ENCODE results near the gene ANKRD10.
"Not testable (repeated sequence)": the region's sequence is repeated elsewhere in the genome, so short reads cannot be mapped to it uniquely, and the experiment has no call there.

Gene ANKRD10

DNA sequence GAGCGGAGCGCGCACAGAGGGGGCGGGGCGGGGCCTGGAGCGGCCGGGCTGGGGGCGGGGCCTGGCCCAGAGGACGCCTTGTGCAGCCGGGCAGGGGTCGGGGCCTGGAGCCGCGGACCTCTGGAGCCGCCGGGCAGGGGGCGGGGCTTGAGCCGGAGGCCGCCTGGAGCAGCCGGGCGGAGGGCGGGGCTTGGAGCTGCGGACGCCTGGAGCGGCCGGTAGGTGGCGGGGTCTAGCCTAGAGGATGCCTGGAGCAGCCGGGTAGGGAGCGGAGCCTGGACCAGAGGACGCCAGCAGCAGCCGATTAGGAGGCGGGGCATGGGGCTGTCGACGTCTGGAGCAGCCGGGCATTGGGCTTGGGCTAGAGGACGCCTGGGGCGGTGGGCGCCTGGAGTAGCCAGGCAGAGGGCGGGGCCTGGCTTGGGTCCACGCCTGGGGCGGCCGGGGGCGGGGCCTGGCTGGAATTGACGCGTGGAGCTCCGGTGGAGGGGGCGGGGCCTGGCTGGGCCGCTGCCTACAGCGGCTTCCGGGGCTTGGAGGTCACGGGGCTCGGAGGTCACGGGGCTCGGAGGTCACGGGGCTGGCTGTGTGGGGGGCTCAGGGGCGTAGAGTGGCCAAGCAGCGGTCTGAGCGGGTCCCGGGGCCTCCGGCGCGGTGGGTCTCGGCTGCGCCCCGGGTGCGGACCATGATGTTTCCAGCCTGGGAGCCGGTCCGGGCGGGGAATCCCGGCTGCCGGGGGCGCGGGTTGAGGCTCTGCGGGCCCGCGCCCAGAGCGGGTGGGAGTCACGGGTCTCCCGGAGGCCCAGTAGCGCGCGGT is at the start of gene ANKRD10:
TSS of gene ANKRD10 (minus strand) at position 13 of the 817 bp plus-strand sequence. CDS start 135 bp downstream, outside the sequence.
- DNase-seq, result peak; percentile 100

DNA sequence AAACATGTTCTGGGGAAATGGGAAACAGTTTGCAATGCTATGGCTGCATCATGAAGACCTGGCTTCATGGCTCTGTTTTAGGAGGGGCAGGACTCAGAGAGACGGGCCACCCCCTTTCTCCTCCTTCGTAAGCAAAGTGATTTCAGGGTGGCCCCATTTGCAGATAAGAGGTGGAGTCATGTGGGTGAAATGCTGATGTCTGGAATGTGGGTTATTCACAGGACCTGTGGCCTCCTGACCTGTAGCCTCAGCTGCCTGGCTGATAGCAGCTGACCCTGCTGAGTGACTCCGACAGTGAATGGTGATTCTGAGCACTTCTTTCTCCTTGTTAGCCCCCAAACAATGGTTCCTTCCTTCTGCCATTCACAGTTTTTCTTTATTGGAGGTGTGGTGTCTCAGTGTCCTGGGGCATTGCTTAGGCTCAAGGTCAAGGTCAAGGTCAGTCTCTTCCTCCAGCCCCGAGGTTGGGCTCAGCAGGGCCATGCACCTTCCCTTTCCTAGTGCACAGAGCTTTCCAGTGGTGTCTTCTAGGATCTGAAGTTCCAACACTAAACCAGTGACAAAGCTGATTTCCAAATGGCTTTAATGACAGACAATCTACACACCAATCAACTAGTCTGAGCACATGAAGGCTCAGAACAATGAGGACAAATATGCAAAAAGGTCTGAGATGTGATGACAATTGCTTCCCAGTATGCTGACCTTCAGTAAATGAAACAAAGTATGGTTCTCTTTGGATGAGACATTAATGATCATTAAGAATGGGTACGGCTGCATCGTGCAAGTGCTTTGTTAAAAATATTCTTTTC is 49.6 kb upstream of the ANKRD10 start:
- DNase-seq, result no peak

DNA sequence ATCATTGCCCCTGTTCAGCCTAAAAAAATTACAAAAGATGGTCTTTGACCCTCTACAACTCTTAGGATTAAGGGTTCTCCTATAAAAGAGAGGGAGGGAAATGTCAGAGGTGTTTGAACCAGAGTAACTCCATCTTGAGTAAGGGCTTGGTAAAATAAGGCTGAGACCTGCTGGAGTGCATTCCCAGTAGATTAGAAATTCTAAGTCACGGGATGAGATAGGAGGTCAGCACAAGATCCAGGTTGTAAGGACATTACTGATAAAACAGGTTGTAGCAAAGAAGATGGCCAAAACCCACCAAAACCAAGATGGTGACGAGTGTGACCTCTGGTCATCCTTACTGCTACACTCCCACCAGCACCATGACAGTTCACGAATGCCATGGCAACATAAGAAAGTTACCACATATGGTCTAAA is 48.7 kb upstream of the ANKRD10 start:
- DNase-seq, result no peak

DNA sequence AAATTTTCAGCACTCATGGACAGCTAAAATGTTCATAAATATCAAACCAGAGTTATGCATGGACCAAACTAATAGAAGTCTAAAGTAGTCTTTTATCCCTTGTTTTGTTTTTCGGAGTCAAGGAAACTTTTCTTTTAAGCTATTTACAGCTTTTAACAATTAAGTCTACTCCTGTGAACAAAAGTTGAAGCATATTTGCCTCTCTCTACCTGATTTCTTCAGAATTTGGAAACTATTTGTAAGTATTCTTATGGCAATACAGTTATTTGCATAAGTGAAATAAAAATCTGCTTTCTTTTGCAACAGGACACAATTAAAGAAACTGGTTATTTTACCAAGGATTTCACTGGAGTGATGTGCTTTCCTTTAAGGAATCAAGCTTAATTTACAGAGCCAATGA is 47.1 kb upstream of the ANKRD10 start:
- no peak for DNase-seq

DNA sequence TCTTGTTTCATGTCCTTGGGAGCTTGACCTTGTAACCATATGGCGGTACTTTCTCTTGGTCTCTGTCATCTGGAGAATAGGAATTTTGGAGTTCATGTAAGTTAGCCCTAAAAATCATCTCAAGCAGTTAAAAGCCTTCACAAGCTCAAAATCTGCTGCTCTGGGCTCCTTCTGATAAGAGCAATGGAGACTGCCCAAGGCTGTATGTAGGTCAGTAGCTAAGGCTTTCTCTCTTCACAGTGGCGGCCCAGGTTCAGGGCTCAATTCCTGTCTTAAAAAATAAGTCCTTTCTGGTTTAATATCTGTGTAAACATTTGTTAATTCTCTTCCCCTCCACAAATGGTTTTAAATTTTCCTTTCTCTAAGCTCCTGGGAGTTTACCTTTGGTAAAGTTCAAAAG is 45.3 kb upstream of the ANKRD10 start:
- DNase-seq, result no peak

DNA sequence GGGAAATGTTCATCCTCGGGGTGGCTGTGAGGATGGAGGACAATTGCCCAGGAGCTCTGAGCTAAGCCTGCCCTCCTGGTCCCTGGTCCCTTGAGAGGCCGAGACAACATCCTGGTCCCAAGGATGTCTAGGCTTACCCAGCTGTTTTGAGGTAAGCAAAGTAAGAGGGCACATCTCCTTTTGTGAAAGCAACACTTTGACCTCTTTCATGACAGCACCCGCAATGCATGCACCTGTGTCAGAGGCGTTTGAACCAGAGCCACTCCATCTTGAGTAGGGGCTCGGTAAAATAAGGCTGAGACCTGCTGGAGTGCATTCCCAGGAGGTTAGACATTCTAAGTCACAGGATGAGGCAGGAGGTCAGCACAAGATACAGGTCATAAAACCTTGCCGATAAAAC is 43.1 kb upstream of the ANKRD10 start:
- no peak for DNase-seq

DNA sequence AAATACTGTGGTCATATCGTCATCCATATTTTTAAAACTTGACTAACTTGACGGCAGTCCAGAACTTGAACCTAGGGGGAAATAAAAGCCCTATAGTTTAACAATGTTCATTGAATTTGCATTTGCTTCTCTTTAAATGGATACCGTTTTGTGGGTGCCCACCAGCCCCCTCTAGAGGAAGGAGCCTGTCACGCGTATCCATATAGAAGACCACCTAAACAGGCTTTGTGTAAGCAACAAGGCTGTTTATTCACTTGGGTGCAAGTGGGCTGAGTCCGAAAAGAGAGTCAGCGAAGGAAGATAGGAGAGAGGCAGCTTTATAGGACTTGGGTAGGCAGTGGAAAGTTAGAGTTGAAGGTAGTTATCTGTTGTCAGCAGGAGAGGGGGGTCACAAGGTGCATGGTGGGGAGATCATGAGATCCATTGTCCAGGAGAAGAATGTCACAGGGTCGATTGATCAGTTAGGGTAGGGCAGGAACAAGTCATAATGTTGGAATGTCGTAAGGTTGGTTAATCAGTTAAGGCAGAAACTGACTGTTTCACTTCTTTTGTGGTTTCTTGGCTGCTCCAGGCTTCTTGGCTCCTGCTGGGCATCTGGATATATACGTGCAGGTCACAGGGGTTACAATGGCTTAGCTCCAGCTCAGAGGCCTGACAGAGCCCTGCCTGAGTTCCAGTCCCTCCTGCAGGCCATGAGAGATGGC is 42.5 kb upstream of the ANKRD10 start:
- DNase-seq, result no peak

DNA sequence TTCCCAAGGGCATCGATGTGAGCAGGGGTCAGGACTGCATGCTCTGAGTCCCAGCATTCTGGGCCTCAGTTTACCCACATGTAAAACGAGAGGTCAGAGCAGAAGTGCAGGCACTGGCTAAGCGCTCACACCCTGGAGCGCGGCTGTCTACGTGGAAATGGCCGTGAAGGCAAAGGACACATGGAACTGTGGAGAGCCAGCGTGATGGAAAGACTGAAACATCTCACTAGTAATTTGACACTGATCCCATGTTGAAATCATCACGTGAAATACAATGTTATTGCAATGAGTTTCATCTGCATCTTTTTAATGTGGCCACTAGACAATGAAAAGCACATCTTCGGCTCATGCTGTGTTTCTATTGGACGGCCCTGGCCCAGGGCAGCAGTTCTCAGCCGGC is 41.3 kb upstream of the ANKRD10 start:
- not testable (repeated sequence) for DNase-seq

DNA sequence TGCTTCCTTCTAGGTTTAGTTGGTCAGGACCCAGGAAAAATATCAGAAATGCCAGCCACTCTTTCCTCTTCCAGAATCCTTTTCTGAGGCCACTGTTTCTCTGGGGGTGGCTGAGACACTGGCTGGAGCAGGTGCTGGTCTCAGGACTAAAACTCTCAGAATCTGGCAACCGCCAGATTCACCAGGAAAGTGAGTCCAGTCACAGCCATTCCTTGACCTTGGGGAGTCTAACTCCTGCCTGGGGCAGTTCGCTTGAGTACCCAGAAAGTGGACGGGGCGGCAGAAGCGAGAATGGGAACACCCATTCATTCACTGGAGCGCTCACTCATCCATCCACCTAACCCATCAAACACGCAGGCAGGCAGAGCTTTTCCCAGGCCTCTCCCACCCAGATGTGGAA is 40.7 kb upstream of the ANKRD10 start:
- not testable (repeated sequence) for DNase-seq

DNA sequence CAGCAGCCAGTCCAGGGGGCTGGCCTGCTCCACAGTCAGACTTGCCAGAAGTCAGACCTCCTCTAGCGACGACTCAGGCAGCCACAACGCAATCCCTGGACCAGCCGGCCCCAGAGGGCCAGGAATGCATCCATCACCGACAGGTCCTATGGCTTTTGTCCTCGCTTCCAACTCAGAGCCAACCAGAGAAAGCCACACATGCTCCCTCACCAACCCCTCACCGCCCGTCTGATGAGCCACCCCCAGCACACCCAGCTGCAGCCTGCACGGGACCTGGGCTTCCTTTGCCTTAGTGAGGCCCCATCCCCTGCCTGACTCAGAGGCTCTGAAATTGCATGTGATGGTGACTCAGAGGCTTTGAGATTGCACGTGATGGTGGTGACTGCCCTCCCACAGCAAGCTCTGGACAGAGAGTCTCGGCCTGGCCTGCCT is 40.2 kb upstream of the ANKRD10 start:
- DNase-seq, result peak; percentile 71

DNA sequence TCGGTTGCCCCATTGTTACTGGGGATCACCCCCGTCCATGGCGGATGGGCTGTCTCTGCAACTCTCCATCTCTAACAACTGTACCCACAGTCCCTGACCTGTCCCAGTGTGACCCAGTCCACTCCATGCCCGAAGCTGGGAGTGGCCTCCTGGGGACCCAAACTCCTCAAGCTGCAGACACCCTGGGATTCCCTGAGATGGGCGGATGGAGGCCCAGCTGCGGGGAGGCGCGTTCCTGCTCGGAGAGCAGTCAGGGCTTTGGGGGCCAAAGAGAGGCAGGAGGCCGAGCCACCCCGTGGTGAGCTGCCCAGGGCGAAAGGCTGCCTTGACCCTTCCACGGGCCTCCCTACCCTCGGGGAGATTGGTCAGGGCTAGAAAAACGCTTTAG is 39.7 kb upstream of the ANKRD10 start:
- not testable (repeated sequence) for DNase-seq

DNA sequence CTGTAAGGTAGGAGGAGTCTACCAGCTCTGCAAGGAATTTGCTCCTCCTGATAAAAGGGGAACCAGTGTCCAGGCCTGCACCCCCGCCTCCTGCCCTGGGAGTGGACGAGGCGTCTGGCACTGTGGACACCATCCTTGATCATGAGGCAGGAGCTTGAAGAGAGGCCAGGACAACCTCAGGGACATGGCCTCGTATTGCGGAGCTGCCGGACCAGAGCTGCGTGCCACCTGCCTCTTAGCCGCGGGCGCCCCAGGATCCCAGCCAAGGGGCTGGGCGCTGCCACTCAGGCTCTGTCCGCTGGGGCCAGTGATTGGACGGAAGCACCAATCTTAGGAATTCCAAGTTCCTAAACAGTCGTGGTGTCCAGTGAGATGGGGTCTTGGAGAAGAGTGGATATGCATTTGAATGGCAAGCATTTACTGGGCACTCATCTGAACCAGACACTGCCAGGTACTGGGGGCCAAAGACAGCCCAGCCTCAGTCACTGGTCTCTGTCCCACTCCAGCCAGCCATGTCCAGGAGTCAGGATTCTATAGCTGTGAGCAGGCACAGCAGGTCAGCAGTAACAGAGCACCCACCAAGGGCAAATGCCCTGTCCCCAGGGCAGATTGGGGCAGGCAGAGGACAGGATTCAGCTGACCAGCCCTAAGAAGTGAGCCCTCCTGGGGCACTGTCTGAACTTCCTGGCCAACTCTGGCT is 39.1 kb upstream of the ANKRD10 start:
- no peak for DNase-seq

DNA sequence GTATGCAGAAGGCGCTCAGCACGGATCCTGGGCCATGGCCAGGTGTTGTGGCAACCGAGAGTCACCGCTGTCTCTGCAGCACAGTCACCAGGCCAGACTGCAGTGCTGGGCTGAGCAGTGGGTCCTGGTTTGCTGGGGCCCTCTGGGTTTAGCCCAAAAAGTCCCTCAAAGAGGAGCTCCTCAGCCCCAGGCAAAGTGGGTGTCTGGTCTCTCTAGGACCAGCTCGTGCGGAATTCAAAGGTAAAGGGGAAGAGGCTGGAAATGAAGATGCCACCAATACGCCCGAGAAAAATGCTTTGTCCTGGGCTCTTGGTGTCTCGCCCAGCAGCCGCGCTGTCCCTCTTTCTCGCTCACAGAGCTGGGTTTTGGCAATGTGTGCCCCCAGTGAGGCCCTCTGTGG is 38.5 kb upstream of the ANKRD10 start:
- DNase-seq, result no peak

DNA sequence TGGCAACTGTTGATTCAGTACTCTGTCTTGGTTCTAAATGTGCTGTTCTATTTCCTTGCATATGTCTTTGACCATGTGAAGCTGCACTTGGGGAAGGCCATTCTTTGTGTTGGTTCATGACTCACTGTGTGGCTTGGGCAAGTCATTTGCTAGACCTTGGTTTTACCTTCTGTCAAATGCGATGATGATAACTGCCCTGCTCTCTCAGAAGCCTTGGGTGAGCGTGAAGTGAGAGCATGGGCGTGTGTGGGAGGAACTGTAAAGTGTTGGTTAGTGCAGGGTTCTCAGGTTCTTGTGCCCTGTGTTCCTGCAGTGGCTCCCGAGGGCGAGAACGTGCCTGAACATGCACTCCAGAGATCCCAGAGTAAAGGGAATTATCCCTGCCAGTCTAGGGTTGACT is 37.3 kb upstream of the ANKRD10 start:
- not testable (repeated sequence) for DNase-seq

DNA sequence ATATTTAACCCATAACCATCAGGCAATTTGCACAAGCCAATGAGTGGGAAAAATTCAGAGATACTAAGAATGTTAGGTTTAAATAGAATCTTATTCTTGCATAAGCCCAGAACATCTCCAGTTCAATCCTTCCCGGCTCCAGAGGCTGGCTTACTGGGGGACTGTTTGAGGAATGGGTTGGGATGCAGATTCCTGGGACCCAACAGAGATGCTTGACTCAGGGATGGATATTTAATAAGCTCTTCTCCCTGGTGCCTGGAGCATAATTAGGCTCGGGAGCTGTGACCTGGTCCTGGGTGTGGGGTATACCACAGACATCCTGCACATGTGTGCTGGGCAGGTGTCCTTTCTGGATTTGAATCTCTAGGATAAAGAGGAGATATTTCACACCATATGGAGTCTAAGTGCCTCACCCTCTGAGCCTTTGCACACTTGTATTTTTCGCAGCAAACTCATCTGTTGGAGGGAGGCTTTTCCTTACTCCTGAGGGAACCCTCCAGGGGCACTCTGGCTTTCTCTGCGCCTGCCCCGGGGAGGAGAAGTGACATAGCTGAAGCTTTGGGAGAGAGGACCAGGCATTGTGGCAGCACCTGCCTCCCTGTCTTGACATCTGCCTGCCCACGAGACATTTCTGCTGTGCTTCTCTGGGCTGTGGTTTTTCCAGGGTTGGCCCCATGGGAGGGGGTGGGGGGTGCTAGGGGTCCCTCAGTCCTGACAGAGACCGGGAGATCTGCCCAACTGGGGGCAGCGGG is 36.1 kb upstream of the ANKRD10 start:
- no peak for DNase-seq

DNA sequence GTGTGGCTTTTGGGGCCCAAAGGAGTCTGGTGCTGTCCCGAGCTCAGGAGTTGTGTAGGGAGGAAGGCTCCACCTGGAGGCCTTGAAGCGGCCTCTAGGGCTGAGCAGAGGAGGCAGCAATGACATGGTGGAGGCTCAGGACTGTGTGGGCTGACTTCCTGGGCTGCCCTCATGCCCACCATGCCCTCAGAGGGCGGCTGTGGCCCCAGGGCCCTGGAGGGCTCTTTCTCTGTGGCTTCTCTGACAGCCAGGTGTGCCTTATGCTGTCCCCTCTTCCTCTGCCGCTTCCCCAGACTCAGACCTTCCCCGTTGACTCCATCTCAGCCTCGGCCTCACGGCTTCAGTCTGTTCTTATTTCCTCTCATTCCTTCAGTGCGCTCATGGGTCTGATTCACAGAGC is 35.5 kb upstream of the ANKRD10 start:
- no peak for DNase-seq

DNA sequence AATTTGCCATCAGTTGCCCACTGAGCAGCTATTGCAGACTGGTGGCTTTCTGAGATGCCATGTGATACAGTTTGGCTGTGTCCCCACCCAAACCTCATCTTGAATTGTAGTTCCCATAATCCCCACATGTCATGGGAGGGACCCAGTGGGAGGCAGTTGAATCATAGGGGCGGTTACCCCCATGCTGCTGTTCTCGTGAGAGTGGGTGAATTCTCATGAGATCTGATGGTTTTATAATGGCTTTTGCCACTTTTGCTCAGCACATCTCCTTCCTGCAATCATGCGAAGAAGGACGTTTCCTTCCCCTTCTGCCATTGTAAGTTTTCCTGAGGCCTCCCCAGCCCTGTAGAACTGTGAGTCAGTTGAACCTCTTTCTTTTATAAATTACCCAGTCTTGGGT is 34.8 kb upstream of the ANKRD10 start:
- DNase-seq, result peak; percentile 6

DNA sequence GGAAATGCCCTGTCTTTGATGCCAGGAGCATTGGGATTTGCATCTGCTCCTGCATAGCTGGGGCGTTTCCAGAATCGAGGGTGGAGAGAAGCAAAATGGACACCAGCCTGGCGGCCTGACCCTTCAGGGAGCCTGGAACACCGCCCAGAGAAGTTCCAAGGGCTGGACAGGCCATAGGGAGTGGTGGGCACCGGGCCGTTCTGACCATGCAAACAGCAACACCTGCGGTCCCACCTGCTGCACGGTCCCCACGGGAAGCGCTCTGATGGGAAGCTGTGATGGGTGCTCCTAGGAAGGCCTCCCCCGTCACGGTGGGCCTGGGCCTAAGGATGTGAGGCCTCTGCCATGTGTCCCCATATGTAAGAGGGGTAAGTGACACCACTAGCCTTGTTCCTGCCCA is 34.2 kb upstream of the ANKRD10 start:
- DNase-seq, result no peak

DNA sequence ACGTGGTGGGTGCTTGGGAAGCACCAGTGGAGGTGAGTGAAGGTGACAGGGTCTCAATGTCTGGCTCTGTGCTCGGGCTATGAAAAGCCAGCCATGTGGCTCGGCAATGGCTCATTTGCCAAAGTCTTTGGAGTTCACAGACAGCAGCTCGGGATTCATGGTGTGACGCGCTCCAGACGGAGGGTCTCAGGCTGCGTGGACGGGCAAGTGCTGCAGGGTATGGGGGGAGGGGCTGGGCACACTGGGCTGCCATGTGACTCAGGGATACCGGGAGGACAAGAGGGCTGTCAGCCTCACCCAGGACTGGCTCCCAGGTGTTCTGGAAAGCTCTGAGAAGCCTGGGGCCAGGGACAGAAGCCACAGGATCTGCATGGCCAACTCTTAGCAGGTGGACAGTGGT is 32.5 kb upstream of the ANKRD10 start:
- not testable (repeated sequence) for DNase-seq

DNA sequence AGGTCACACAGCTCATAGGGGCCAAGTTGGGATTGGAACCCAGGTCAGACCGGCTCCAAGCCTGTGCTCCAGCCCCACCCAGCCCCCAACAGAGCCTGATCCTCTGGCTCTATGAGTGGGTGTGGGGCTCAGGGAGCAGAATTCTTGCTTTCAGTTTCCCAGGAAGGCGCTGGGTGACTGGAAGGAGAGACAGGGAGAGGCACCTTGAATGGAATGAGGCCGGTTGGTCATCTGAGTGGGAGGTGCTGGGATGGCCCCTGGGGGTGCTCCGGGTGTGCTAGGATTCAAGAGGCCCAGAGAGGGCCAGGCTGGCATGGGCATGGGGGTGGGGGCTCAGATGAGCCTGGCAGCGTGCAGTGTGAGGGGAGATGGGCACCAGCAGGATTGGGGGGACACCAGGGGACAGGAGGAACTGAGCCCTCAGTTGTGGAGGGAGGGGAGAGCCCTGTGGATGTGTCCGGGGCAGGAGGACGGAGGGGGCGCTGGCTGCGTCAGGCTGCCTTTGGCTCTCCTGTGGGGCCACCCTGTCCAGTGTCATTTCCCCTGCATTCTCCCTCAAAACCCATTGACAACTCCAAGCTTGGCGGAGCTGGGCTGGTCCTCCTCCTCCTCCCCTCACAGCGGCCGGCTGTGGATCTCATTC is 31.2 kb upstream of the ANKRD10 start:
- DNase-seq, result no peak
